H1 (cell line): Measurements from ENCODE around the gene NAV2.

Experiments used
- CTCF ChIP-seq, 3 experiments: IDR thresholded peaks; 1 replicate in 2 of 3; 2 replicates in 1 of 3; pipeline versions ENCODE4 v1.5.1 to v1.6.1; 2011; ENCODE audit warnings: low read length in 3 of 3, mild to moderate bottlenecking in 3 of 3, inconsistent platforms in 2 of 3, low read depth in 1 of 3, moderate library complexity in 1 of 3; ENCODE audit not compliant: insufficient read depth in 1 of 3; ENCODE audit errors: control extremely low read depth in 1 of 3
- EP300 ChIP-seq, 2 experiments: IDR thresholded peaks; 1 replicate in 1 of 2; 2 replicates in 1 of 2; pipeline ENCODE4 v1.6.1; 2011 to 2012; ENCODE audit warnings: low read depth in 2 of 2, low read length in 2 of 2, mild to moderate bottlenecking in 2 of 2, borderline replicate concordance in 1 of 2, inconsistent platforms in 1 of 2, moderate library complexity in 1 of 2
- JUND ChIP-seq: IDR thresholded peaks from 2 replicates; pipeline ENCODE4 v1.6.1; 2011; ENCODE audit warnings: mild to moderate bottlenecking, improper control_type of control experiment, low read length
- RAD21 ChIP-seq, 2 experiments: IDR thresholded peaks in 1 of 2; conservative IDR thresholded peaks in 1 of 2; 2 replicates each; pipeline ENCODE4 v1.6.1; 2011; ENCODE audit warnings: low read depth in 2 of 2, low read length in 2 of 2, improper control_type of control experiment in 1 of 2, inconsistent platforms in 1 of 2, mild to moderate bottlenecking in 1 of 2, moderate library complexity in 1 of 2

- TF ChIP-seq RAD21 (IDR thresholded peaks at IDR 0.05 in 1 of 2, conservative IDR thresholded peaks at IDR 0.05 in 1 of 2; ENCODE audit: low read depth in 2 of 2, low read length in 2 of 2) (no peak), JUND (no peak), CTCF (IDR thresholded peaks at IDR 0.05; ENCODE audit: control extremely low read depth in 1 of 3, insufficient read depth in 1 of 3, low read depth in 1 of 3, low read length in 3 of 3) (no peak), EP300 (IDR thresholded peaks at IDR 0.05; ENCODE audit: borderline replicate concordance in 1 of 2, low read depth in 2 of 2, low read length in 2 of 2) (no peak)
Measured at GRCh38 chr11:19845626-19846025, 133.0 kb downstream of the NAV2 start.
